Endothelial cell of hepatic sinusoid (primary cell): ENCODE measurements around the gene BTG2.

Source experiments
- in situ Hi-C: cut with HindIII; loops from 2 replicates; pipeline ENCODE4 v1.10.0; 2017; ENCODE audit warnings: low sequenced_read_pairs

The BTG2 gene

DNA sequence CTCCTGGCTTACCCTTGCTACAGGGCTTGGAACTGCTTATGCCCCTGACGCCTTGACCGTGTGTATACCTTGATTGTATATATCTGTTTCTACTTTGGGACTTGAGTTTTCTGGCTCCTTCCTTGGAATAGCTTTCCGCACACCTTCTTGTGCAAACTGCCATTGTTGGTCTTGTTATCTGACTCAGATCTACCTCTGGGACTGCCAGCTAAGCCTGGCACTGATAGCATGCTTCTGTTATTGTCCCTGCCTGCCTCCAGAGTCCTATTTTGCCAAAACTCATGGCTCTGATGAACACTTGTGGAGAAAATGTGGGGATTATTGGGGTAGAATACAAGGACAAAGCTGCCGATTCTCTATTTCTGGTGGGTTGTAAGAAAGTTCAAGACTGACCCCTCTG, 30.2 kb downstream of the BTG2 start:
- in situ Hi-C loops: no loop called here

DNA sequence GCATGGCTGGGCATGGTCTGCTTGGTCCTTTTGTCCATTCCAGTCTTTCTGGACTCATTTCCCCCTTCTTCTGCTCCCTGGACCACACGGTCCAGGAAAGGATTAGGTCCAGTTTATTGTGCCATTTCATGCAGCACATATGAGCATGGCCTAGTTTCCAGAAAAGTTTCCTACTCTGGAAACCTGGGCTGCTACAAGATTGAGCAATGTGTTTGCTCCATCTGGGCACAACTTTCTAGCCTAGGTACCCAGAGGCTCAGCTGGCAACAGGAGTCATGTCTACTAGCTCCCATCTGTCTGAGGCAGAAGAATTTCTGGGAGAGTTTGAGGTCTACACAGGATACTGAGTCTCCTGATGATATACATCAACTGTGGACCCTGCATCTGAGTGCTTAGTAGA, 30.8 kb downstream of the BTG2 start:
- in situ Hi-C loops: no loop called here

DNA sequence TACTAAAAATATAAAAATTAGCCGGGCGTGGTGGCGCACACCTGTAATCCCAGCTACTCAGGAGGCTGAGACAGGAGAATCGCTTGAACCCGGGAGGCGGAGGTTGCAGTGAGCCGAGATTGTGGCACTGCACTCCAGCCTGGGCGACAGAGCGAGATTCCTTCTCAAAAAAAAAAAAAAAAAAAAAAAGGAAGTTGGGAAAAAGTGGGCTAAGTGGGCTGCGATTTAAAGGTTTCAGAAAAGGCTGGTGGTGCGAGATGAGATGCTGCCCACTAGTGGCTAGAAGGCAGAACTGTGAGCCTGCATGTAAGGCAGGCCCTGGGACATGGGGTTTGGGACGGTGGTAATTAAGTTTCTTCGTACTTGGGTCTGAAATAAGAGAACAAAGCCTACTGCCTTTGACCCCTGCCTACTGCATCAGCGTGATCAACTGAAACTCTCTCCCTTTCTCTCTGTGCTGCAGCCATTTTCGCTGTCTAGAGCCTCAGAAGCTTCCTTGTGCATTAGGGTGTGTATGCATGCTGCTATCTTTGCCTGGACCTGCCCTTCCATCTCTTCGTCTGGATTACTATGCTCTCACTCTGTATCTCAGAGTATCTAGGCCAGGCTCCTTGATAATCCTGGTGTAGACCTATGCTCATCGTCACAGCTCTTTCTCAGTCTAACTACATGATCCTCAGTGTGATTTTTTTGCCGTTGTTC, 33.2 kb downstream of the BTG2 start:
- in situ Hi-C loops: no loop called here

DNA sequence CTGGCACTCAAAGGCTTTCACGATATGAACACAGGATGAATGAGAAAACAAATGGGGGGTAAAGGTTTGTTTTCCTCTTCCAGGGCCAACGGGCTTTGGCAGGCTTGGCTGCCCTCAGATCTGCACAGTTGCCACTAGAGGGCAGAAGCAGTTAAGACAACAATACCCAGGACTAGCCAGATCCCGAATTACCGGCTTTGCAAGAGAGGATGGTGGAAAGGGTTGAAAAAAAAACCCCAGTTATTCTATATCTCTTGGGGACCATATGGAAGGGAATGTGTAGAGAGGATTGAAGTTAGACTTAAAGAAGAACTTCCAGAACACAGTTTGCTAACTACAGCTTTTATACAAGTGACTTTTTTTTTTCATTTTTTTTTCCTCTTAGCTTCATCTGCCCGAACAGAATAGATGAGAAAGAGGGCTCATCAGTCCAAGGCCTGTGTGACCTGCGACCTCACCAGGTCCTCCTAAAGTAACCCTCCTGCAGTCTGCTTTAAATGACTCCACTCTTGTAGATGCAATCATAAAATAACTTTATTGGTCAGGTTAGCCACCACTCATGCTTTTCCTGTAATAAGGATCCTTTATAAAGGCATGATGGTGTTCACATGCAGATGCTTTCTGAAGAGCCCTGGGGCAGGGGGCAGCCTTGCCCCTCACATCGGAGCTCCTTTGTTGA, 34.9 kb downstream of the BTG2 start:
- in situ Hi-C loops: no loop called here

DNA sequence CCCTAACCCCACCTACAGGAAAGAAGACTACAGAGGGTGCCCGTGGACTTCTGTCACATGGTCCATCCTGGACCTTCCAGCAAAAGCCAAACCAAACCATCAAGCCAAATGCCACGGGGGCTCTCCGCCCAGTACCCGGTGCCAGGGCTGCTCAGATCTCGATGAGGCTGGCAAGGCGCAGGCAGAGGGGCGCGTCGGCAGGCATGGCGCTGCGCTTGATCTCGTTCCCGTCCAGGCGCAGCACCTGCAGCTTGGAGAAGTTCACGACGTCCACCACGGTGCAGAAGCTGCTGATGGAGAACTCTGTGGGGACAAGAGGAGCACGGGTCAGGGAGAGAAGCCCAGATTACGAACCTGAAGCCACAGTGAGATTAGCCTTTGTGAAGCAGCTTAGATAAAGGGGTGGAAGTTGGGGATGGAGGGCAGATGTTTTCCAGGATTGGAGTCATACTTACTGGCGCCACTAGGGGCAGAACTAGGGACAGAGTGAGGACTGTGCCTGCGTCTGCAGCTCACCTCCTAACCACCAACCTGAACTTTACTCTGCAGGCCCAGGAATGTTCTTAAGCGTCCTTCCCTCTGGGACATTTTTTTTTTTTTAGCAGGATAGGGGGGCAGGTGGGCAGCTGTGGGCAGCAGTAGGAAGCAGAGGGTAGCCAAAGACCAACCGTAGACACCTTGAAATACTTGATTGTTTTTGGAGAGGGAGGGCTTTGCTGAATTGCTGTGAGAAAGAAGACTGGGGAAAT, 37.0 kb downstream of the BTG2 start:
- in situ Hi-C loops: no loop called here

DNA sequence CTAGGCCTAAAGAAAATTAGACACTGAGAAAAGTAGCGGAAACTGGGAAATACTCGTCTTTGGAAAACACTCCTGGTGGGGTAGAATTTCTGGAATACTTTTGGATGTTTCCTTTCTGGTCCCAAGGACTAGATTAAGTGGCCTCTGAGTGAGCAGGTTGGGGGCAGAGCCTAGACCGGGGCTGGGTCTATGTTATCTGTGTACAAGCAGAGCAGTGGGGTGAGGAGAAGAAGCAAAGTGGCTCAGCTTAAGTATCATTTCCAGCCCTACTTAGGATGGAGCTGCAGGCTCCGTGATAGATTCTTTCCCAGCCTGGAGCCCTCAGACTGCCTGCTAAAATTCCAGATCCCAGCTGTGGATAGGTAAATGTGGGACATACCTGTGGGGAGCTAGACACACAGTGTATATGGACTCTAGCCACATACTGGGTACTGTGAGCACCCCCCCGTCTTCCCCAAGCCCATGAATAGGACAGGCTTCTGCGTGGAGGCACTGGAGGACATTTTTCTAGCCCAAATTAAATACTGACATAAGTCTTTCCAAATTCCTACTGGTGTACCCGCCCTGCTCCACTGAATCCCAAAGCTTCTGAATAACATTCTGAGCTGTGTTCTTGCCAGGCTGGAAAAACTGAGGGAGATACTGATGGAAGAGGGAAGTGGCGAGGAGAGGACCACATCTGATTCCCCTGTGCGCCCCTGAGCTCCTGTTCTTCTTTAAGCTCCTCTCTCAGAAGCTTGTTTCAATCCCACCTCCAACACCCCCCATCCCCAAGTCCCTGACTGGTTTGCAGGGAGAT, 38.8 kb downstream of the BTG2 start:
- in situ Hi-C loops: no loop called here

DNA sequence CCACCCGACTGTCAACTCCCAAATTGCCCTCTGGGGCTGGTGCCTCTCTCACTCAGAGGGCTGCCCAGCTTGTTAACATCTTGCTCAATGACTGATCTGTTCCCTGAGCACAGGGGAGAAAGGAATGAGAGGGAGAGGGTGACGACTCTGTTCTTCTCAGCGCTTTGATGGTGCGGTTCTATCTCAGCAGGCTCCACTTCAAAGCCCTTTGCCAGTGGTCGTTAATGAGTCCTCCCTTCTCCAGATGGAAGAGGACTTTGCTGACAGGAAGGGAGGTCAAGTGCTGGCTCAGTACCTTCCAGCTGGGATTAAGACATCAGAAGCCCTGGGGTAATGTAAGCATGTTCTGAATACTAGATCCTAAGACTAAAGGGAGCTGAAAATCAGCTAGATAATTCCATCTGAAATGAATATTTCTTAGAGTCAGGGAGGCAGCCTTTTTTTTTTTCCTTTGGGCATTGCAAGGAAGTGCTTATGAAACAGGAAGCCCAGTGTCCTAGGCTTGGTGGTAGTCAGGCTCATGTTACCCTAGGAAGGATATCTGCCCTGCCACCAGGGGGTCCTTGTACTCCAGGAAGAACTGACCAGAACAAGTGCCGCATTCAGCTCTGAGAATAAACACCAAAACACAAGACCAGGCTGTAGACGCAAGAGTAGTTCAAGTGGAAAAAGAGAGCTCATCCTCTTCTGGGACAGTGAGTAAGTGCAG, 40.9 kb downstream of the BTG2 start:
- in situ Hi-C loops: no loop called here

DNA sequence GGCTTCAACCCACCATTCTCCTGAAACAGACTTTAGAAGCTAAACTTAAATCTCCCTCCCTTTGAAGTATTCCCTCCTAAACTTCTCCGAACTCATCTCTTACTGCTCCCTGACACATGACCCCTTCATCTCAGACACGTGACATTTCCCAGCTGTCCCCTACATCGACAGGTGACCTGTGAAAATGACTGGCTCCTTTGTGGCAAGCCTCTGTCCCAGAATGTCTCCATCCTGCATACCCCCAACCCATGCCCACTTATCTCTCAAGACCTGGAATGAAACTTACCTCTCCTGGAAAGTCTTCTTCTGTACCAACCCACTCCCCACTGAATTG, 41.4 kb downstream of the BTG2 start:
- in situ Hi-C loops: no loop called here

DNA sequence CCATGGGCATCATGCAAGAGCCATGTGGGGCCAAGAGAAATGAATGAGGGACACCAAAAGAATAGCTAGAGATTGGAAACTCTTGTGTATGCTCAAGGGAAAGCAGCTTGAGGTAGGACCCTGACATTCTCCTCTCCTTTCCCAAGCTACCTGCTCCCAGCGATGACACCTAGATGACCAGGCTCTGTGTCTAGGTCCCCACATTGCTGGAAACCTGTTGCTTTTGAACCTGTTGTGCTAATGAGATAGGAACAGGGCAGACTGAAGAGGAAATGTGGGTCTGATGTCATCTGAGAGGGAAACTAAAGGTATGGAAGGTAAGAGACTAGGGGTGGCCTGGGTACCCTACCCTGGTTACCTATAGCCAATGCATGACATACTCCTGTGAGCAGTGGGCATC, 43.8 kb downstream of the BTG2 start:
- in situ Hi-C loops: no loop called here

DNA sequence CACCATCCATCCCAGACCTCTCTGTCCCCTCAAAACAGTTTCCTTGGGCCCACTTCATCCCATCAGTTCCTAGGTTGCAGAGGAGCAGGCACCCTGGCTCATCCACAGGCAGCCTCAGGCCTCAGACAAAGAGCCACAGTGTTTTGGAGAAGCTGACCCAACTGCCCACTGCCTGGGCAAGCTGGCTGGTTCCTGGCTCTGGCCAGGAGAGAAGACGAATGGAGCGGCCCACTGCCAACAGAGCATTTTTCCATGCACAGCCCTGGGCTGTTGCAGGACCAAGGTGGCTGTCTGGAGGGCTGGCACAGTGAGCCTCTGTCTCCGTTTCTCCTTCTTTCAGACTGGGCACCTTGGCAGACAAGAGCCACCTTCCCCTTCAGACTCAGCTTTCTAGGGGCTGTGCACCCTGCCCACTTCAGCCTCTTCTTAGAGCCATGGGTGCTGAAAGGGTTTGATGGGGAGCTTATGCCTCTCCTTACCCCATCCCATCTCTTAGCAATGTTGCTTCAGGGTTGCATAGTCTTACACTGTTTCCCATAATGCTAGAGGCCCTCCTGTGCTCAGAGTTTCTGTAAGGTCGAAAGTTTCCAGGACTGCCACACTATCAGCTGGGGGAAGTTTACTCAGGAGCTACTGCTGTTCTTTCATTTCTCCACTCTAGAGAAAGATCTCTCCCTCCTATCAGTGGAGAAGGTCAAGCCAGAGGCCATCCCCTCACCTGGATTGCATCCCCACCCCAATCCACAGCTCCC, 44.6 kb downstream of the BTG2 start:
- in situ Hi-C loops: loop anchor here (5.0 to 10.0 kb wide), 4 partner anchors 77 to 385 kb away; partner anchors contain the start of gene PRELP

DNA sequence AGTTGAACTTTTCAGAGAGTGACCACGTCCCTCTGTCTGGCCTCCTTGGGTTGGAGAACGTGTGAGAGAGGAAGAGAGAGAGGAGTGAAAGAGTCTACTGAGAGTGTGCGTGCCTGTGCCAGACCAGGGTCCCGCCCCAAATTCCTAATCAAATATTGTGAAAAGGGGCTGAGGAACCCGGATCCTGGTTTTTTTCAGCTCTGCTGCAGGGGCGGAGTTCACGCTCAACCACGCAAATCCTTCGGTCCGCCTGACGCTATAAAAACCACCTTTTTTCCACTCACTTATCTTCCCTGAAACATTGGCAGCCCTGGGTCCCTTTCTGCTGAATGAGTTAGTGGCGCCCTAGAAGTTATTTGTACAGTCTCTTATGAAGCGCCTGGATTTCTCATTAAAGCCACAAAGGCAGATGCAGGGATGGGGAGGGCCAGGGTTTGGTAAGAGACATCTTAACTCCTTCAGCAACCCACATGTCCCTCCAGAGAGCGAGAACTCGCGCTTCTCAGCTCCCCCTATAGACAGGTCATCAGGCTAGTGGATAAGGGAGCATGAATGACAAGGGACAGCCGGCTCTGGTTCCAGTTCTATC, 45.8 kb downstream of the BTG2 start, which contains the start of gene FMOD:
FMOD (minus strand) TSS at position 86 of the 589 bp plus-strand sequence. CDS start 2,852 bp downstream, outside the sequence.
- in situ Hi-C loops: loop anchor here (5.0 to 10.0 kb wide), 4 partner anchors 76 to 384 kb away; partner anchors contain the start of gene PRELP

DNA sequence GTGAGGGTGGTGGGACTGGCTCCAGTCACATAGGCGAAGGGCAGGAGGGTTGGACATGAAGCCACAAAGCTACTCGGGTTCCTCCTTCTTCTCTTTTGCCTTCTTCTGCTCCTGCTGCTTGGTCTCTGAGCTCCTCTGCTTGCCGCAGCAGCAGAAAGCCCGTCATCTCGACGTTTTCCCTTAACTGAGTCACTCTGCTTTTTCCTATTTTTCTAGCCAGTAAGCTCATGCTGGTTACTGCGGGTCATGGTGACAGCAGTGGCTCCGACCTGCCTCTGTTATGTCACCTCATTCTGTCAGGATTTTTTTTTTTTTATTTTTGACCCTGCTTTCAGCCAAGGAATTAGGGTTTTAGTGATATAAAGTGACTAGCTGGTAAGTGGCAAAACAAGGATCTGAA, 48.2 kb downstream of the BTG2 start:
- in situ Hi-C loops: loop anchor here (5.0 to 10.0 kb wide), 4 partner anchors 74 to 381 kb away; partner anchors contain the start of gene PRELP

DNA sequence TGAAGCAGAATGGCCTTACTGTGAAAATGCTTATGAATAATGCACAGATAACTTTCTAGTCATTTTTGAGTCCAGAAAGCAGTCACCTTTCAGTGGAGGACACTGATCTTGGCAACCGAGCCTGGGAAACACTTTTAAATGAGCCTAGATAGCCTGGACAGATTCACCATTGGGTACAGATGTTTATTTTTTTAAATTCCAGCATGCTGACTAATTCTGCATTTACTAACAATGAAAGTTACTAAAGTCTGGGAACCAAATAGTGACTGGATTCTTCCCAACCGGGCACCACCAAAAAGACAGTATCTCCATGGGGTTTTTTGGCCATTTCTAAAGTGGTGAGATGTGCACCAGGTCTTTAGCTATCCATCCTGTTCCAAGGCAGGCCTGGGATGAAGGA, 48.9 kb downstream of the BTG2 start:
- in situ Hi-C loops: loop anchor here (5.0 to 10.0 kb wide), 4 partner anchors 73 to 381 kb away; partner anchors contain the start of gene PRELP

DNA sequence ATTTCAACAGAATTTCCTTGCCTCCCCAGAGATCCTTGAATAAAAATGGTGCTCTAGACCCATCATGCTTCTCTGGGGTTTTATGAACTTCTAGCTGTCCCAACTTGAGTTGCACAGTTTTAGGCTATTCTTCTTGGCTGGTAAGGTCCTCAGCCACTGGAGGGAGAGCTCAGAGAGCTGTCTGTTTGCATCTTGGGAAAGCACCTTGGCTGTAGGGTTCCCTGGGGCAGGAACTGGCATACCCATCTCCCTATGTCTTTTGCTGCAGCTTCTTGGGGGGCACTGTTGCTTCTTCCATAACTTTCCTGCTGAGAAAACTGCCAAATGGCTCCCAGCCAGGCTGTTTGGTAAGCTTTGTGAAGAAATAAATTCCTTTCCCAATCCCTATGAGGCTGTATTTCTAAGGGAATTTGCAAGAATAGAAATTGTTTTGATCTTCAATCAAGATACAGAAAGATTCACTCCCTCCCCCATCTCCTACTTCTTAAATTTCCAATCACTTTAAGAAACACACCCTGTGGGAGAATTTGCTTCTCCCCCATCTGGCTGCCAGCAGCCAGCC, 53.8 kb downstream of the BTG2 start:
- in situ Hi-C loops: loop anchor here (10.0 kb wide), 1 partner anchor 376 kb away; no protein-coding TSS in a partner anchor
